GM12878 (cell line): ENCODE data around the gene CCN5. TPM values are rescaled to one million over a fixed set of nuclear protein-coding genes. Genes with fewer than 3 reads are reported as not detected.
A peak's percentile ranks its signal among the peaks of the same experiment; 100 is the strongest.

Source experiments
- ATAC-seq: fragments of 200-7000 bp; cut with Tn5 transposase; 3 replicates; pipeline ENCODE4 v1.9.1; 2020; ENCODE audit warnings: mild to moderate bottlenecking, moderate library complexity
- BruUV-seq: library from RNA; stranded (reverse); fragments of 400-500 nt; replicated peaks from 2 replicates; lab custom pipeline; 2021; lab: Mats Ljungman, UMichigan
- CTCF ChIA-PET: fragments of 300-600 bp; sonication (Branson Sonifier 250); formaldehyde crosslinking; extraction: SDS; loops from one replicate; lab custom pipeline; 2021; ENCODE audit warnings: inconsistent platforms; lab: Yijun Ruan, JAX
- POLR2A ChIA-PET: fragments of 350-600 bp; formaldehyde crosslinking; extraction: SDS; loops from one replicate; lab custom pipeline; 2021; ENCODE audit warnings: inconsistent platforms; lab: Charles Lee
- RAD21 ChIA-PET: fragments of 300-600 bp; sonication (Branson Sonifier 250); formaldehyde crosslinking; loops from one replicate; lab custom pipeline; 2023; ENCODE audit warnings: antibody characterized with exemption; ENCODE audit not compliant: unreplicated experiment; lab: Charles Lee
- SMC1A ChIA-PET: fragments of 300-600 bp; sonication (Branson Sonifier 250); formaldehyde crosslinking; loops from one replicate; lab custom pipeline; 2023; ENCODE audit not compliant: unreplicated experiment, uncharacterized antibody; lab: Charles Lee
- DNase-seq: peaks from one replicate; pipeline ENCODE4 v3.0.0-alpha.2; 2011; ENCODE audit warnings: low read depth, low spot score
- FAIRE-seq: peaks from 3 replicates; lab custom pipeline; 2011; peaks lifted over from hg19 to GRCh38; lab: Jason Lieb, UNC
- H2AFZ ChIP-seq: 2 replicates; pipeline ENCODE4 v1.6.0; 2011; ENCODE audit warnings: low read depth, low read length, control low read depth; ENCODE audit not compliant: control insufficient read depth
- H3K27ac ChIP-seq: 2 replicates; pipeline ENCODE4 v1.5.1; 2011; ENCODE audit warnings: control low read depth; ENCODE audit not compliant: control insufficient read depth, insufficient read depth
- H3K27me3 ChIP-seq, 2 experiments: replicated peaks in 1 of 2; 2 replicates each; pipeline versions ENCODE4 v1.6.0 to v1.6.1; 2011; ENCODE audit warnings: low read length in 1 of 2; ENCODE audit not compliant: control insufficient read depth in 2 of 2, insufficient read depth in 2 of 2
- H3K36me3 ChIP-seq, 2 experiments: 2 replicates each; pipeline ENCODE4 v1.5.1; 2011; ENCODE audit warnings: low read length in 1 of 2; ENCODE audit not compliant: control insufficient read depth in 2 of 2, insufficient read depth in 2 of 2
- H3K4me1 ChIP-seq: 2 replicates; pipeline ENCODE4 v1.6.1; 2011; ENCODE audit warnings: mild to moderate bottlenecking, low read length, moderate library complexity, mixed read lengths; ENCODE audit not compliant: control insufficient read depth, insufficient read depth
- H3K4me2 ChIP-seq: 2 replicates; pipeline ENCODE4 v1.6.0; 2011; ENCODE audit warnings: control low read depth; ENCODE audit not compliant: control insufficient read depth, insufficient read depth
- H3K4me3 ChIP-seq: fragments of 200-600 bp; sonication (generic); 2 replicates; pipeline ENCODE4 v1.5.1; 2016
- H3K79me2 ChIP-seq: 2 replicates; pipeline ENCODE4 v1.6.0; 2011; ENCODE audit warnings: low read length; ENCODE audit not compliant: control insufficient read depth, insufficient read depth
- H3K9ac ChIP-seq: 2 replicates; pipeline ENCODE4 v1.8.0; 2011; ENCODE audit warnings: low read length, control low read depth, mixed read lengths; ENCODE audit not compliant: control insufficient read depth, insufficient read depth
- H3K9me3 ChIP-seq: replicated peaks from 3 replicates; pipeline ENCODE4 v1.5.1; 2011; ENCODE audit warnings: mild to moderate bottlenecking, low read length; ENCODE audit not compliant: control insufficient read depth, insufficient read depth
- H4K20me1 ChIP-seq: 2 replicates; pipeline ENCODE4 v1.6.0; 2011; ENCODE audit not compliant: control insufficient read depth, insufficient read depth
- ESRRA ChIP-seq: IDR thresholded peaks from 2 replicates; pipeline ENCODE4 v1.6.1; 2012; ENCODE audit warnings: mild to moderate bottlenecking, low read length, improper control_type of control experiment
- FOXM1 ChIP-seq: IDR thresholded peaks from 2 replicates; pipeline ENCODE4 v1.6.1; 2012; ENCODE audit warnings: low read depth, mild to moderate bottlenecking, inconsistent platforms, low read length, moderate library complexity
- NR2C1 ChIP-seq: fragments of 450-650 bp; IDR thresholded peaks from 2 replicates; pipeline ENCODE4 v1.6.1; 2017; ENCODE audit warnings: antibody characterized with exemption, mild to moderate bottlenecking, moderate library complexity
- TAF1 ChIP-seq: IDR thresholded peaks from 2 replicates; pipeline ENCODE4 v1.6.1; 2011; ENCODE audit warnings: mild to moderate bottlenecking, low read depth, low read length, borderline replicate concordance
- TCF12 ChIP-seq: IDR thresholded peaks from 2 replicates; pipeline ENCODE4 v1.6.1; 2011; ENCODE audit warnings: low read depth, mild to moderate bottlenecking, low read length
- YY1 ChIP-seq: IDR thresholded peaks from 2 replicates; pipeline ENCODE4 v1.6.1; 2011; ENCODE audit warnings: low read depth, mild to moderate bottlenecking, low read length
- WGBS: methylation state at CpG from one replicate; pipeline ENCODE4 v1.1.6; 2016; ENCODE audit warnings: low lambda C conversion rate; ENCODE audit not compliant: insufficient replicate concordance, insufficient coverage; ENCODE audit errors: missing lambda C conversion rate; 5-methylcytosine and 5-hydroxymethylcytosine counted together
- in situ Hi-C: fragments of 300-500 bp; cut with MboI; formaldehyde crosslinking; loops from 9 replicates; pipeline ENCODE4 v1.14.3; 2018; ENCODE audit warnings: mixed read lengths
- intact Hi-C: fragments of 100-400 bp; cut with micrococcal nuclease; formaldehyde crosslinking; loops from one replicate; pipeline ENCODE4 v1.14.2; 2022; ENCODE audit not compliant: unreplicated experiment
- polyA plus RNA-seq, 11 experiments: library from polyadenylated mRNA; depleted of rRNA in 4 of 11; unstranded in 6 of 11; stranded (reverse) in 5 of 11; fragments of >200 nt; fragmentation: Nextera tagmentation in 4 of 11; fragmentation: Illumina TruSeq in 1 of 11; extraction: Ambion mirVana in 4 of 11; extraction: Trizol in 1 of 11; gene quantifications; 1 replicate in 1 of 11; 2 replicates in 10 of 11; pipeline versions ENCODE4 v1.2.1 to v1.2.3, GENCODE V29; 2011 to 2016; ENCODE audit warnings: inconsistent platforms in 2 of 11, missing spikeins in 2 of 11, low read depth in 1 of 11
- total RNA-seq, 4 experiments: library from RNA; depleted of rRNA in 3 of 4; stranded (reverse); fragments of >200 nt in 3 of 4; fragmentation: Illumina TruSeq in 1 of 4; extraction: Trizol in 1 of 4; gene quantifications; 2 replicates each; pipeline versions ENCODE4 v1.2.1 to v1.2.3, GENCODE V29; 2013 to 2021
- TF ChIP-seq, protein P1 (sequence below): fragments of 450-650 bp; IDR thresholded peaks from 2 replicates; pipeline ENCODE4 v1.6.1; 2017; ENCODE audit warnings: mild to moderate bottlenecking, moderate library complexity
- TF ChIP-seq, protein P2 (sequence below): IDR thresholded peaks from 2 replicates; pipeline ENCODE4 v1.6.1; 2012; ENCODE audit warnings: low read depth, low read length, improper control_type of control experiment
- TF ChIP-seq, protein P3 (sequence below): IDR thresholded peaks from 2 replicates; pipeline ENCODE4 v1.6.1; 2011; ENCODE audit warnings: mild to moderate bottlenecking, low read depth, low read length, moderate library complexity; ENCODE audit not compliant: insufficient replicate concordance
- TF ChIP-seq, protein P4 (sequence below), 3 experiments: IDR thresholded peaks in 2 of 3; conservative IDR thresholded peaks in 1 of 3; 2 replicates each; pipeline ENCODE4 v1.5.1; 2011; ENCODE audit warnings: low read depth in 3 of 3, low read length in 3 of 3, mild to moderate bottlenecking in 3 of 3, control low read depth in 2 of 3, moderate library complexity in 2 of 3, inconsistent platforms in 1 of 3, mixed read lengths in 1 of 3; ENCODE audit not compliant: control insufficient read depth in 2 of 3, insufficient read depth in 1 of 3; ENCODE audit errors: extremely low read depth in 1 of 3

Gene CCN5
- total and polyA plus RNA-seq, 10 of the 15 experiments (the other 5 are each of a cell fraction or from before 2014, with no cell fraction given), result 0.14 to 0.15 TPM; not detected in 8

DNA sequence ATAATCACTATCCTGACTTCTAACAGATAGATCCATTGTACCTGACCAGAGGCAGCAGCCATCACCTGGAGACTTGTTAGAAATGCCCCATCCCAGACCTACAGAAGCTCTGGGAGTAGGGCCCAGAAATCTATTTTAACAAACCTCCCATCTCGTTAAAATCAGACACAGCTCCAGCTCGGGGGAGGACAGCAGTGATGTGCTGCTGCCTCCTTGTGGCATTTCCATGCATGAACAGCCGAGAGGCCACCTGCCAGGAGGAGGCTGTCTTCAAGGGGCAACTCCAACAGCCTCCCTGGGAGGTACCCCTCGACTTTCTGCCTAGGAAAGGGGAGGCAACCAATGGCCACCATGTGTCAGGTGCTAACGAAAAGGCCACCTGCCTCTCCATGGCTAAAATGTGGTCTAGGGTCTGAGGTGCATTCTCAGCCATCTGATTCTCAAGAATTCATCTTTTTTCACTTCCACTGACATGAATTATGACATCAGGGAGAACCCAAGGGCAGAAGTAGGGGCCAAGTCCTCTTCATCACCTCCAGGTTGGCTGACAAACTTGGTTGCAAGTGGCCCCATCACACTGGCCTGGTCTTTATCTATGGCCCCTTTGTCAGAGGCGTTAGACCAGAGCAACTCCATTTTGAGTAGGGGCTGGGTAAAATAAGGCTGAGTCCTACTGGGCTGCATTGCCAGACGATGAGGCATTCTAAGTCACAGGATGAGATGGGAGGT is 18.3 kb downstream of the CCN5 start (continued):
- TF ChIP-seq, protein P1, sequence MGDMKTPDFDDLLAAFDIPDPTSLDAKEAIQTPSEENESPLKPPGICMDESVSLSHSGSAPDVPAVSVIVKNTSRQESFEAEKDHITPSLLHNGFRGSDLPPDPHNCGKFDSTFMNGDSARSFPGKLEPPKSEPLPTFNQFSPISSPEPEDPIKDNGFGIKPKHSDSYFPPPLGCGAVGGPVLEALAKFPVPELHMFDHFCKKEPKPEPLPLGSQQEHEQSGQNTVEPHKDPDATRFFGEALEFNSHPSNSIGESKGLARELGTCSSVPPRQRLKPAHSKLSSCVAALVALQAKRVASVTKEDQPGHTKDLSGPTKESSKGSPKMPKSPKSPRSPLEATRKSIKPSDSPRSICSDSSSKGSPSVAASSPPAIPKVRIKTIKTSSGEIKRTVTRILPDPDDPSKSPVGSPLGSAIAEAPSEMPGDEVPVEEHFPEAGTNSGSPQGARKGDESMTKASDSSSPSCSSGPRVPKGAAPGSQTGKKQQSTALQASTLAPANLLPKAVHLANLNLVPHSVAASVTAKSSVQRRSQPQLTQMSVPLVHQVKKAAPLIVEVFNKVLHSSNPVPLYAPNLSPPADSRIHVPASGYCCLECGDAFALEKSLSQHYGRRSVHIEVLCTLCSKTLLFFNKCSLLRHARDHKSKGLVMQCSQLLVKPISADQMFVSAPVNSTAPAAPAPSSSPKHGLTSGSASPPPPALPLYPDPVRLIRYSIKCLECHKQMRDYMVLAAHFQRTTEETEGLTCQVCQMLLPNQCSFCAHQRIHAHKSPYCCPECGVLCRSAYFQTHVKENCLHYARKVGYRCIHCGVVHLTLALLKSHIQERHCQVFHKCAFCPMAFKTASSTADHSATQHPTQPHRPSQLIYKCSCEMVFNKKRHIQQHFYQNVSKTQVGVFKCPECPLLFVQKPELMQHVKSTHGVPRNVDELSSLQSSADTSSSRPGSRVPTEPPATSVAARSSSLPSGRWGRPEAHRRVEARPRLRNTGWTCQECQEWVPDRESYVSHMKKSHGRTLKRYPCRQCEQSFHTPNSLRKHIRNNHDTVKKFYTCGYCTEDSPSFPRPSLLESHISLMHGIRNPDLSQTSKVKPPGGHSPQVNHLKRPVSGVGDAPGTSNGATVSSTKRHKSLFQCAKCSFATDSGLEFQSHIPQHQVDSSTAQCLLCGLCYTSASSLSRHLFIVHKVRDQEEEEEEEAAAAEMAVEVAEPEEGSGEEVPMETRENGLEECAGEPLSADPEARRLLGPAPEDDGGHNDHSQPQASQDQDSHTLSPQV, result no peak
- TF ChIP-seq, protein P2, sequence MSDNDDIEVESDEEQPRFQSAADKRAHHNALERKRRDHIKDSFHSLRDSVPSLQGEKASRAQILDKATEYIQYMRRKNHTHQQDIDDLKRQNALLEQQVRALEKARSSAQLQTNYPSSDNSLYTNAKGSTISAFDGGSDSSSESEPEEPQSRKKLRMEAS, result no peak
- TF ChIP-seq FOXM1 (no peak), TAF1 (no peak), YY1 (peak; percentile 69; the same call in 1 of the 2 replicates), TCF12 (0 out of 2 replicates have a peak, but pooled peaks have one; percentile 34)

DNA sequence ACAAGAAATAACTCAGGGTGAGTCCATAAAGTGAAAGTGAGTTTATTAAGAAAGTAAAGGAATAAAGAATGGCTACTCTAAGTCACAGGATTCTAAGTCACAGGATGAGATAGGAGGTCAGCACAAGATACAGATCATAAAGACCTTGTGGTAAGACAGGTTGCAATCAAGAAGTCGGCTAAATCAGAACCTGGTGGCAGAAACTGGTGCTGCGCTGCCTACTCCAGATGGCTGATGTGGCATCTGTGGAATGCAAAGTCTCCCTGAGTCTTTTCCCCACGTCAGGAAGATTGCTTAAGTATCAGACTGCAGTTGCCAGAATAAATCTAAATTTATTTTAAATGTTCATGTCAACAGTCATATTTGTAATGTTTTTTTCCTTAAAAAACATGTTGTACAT is 19.8 kb downstream of the CCN5 start:
- H3K4me2 ChIP-seq, result no peak overlapping the region
- WGBS, result 63% methylated on average over 3 of the region's 3 CpGs
- TF ChIP-seq ESRRA (no peak), NR2C1 (no peak)
- TF ChIP-seq, protein P3, sequence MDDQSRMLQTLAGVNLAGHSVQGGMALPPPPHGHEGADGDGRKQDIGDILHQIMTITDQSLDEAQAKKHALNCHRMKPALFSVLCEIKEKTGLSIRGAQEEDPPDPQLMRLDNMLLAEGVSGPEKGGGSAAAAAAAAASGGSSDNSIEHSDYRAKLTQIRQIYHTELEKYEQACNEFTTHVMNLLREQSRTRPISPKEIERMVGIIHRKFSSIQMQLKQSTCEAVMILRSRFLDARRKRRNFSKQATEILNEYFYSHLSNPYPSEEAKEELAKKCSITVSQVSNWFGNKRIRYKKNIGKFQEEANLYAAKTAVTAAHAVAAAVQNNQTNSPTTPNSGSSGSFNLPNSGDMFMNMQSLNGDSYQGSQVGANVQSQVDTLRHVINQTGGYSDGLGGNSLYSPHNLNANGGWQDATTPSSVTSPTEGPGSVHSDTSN, result no peak
- TF ChIP-seq, protein P4, sequence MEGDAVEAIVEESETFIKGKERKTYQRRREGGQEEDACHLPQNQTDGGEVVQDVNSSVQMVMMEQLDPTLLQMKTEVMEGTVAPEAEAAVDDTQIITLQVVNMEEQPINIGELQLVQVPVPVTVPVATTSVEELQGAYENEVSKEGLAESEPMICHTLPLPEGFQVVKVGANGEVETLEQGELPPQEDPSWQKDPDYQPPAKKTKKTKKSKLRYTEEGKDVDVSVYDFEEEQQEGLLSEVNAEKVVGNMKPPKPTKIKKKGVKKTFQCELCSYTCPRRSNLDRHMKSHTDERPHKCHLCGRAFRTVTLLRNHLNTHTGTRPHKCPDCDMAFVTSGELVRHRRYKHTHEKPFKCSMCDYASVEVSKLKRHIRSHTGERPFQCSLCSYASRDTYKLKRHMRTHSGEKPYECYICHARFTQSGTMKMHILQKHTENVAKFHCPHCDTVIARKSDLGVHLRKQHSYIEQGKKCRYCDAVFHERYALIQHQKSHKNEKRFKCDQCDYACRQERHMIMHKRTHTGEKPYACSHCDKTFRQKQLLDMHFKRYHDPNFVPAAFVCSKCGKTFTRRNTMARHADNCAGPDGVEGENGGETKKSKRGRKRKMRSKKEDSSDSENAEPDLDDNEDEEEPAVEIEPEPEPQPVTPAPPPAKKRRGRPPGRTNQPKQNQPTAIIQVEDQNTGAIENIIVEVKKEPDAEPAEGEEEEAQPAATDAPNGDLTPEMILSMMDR (IDR thresholded peaks at IDR 0.05 in 2 of 3, conservative IDR thresholded peaks at IDR 0.05 in 1 of 3; ENCODE audit: control insufficient read depth in 2 of 3, extremely low read depth in 1 of 3, insufficient read depth in 1 of 3, low read depth in 3 of 3, low read length in 3 of 3), result 0 out of 6 replicates have a peak, but pooled peaks of 2 of the 3 experiments have one; percentile 2 to 12

More for the DNA sequence above, 19.8 kb downstream of the CCN5 start:
- no peaks in the 10 kb centered on the region for H3K79me2 ChIP-seq
- no peak overlapping the region for H2AFZ ChIP-seq
- POLR2A ChIA-PET, result no interaction called here
- RAD21 ChIA-PET, result no interaction called here
- intact Hi-C loops, result loop anchor here (5.0 kb wide), 1 partner anchor 348 kb away; no protein-coding TSS in a partner anchor
- H3K4me1 ChIP-seq, result peaks cover 7% of the 10 kb centered on the region
- SMC1A ChIA-PET, result interaction anchor here (0.8 kb wide), 1 partner anchor 52 kb away, joined by 3 read pairs; no protein-coding TSS in a partner anchor
- CTCF ChIA-PET, result interaction anchor here (8.2 kb wide), 1 partner anchor 51 kb away, joined by 91 read pairs; no protein-coding TSS in a partner anchor
- H3K9me3 ChIP-seq, result peaks cover 6% of the 10 kb centered on the region; the same call in 2 of the 3 replicates
- no peak for ATAC-seq
- no TSS peak for BruUV-seq
- no peaks in the 10 kb centered on the region for H4K20me1 ChIP-seq
- no peak overlapping the region for H3K27ac ChIP-seq
- in situ Hi-C loops, result loop anchor here (5.0 kb wide), 1 partner anchor 48 kb away; no protein-coding TSS in a partner anchor
- H3K36me3 ChIP-seq, result no peaks in the 10 kb centered on the region
- H3K27me3 ChIP-seq, result no peaks in the 10 kb centered on the region
- no peak overlapping the region for H3K4me3 ChIP-seq
- FAIRE-seq, result no peak
- DNase-seq, result no peak
- H3K9ac ChIP-seq, result no peak overlapping the region
